RWPE1 (cell line): ENCODE data around the gene ATXN1.

Experiments
- CTCF ChIA-PET: fragments of 350-600 bp; sonication (Branson Sonifier 250); formaldehyde crosslinking; extraction: SDS; loops from one replicate; lab custom pipeline; 2021; lab: Yijun Ruan, JAX
- POLR2A ChIA-PET: fragments of 400-600 bp; formaldehyde crosslinking; extraction: SDS; loops from one replicate; lab custom pipeline; 2020; ENCODE audit warnings: antibody characterized with exemption; ENCODE audit not compliant: low non-redundant PET; lab: Yijun Ruan, JAX
- DNase-seq: peaks from one replicate; pipeline ENCODE4 v3.0.0; 2012; ENCODE audit warnings: low spot score
- H3K27ac ChIP-seq: fragments of 450-650 bp; 2 replicates; pipeline ENCODE4 v1.5.1; 2017
- TF ChIP-seq, protein P1 (sequence below): fragments of 450-650 bp; conservative IDR thresholded peaks from 2 replicates; pipeline ENCODE4 v1.5.1; 2017; ENCODE audit warnings: low read depth, mild to moderate bottlenecking

The ATXN1 gene

DNA sequence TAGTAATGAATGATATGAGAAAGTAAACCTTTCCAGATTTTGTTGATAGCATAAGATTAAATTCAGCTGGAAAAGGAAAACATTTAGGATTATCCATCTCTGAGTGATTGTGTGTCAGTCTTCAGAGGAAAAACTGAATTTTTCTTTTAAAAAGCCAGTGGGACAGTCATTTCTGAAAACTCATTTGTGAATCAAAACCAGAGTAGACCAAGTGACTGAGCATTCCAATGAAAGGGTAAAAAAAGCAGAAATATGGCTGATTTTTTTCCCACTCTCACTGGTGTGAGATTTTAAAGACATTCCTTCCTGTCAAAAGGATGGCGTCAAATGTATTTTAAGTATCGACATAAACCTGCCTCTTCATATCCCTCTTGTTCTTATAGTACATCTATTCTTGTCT is 308.9 kb downstream of the ATXN1 start:
- no peak overlapping the region for H3K27ac ChIP-seq
- no peak for DNase-seq
- CTCF ChIA-PET, result no interaction called here
- POLR2A ChIA-PET, result no interaction called here
- TF ChIP-seq, protein P1, sequence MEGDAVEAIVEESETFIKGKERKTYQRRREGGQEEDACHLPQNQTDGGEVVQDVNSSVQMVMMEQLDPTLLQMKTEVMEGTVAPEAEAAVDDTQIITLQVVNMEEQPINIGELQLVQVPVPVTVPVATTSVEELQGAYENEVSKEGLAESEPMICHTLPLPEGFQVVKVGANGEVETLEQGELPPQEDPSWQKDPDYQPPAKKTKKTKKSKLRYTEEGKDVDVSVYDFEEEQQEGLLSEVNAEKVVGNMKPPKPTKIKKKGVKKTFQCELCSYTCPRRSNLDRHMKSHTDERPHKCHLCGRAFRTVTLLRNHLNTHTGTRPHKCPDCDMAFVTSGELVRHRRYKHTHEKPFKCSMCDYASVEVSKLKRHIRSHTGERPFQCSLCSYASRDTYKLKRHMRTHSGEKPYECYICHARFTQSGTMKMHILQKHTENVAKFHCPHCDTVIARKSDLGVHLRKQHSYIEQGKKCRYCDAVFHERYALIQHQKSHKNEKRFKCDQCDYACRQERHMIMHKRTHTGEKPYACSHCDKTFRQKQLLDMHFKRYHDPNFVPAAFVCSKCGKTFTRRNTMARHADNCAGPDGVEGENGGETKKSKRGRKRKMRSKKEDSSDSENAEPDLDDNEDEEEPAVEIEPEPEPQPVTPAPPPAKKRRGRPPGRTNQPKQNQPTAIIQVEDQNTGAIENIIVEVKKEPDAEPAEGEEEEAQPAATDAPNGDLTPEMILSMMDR, result no peak

DNA sequence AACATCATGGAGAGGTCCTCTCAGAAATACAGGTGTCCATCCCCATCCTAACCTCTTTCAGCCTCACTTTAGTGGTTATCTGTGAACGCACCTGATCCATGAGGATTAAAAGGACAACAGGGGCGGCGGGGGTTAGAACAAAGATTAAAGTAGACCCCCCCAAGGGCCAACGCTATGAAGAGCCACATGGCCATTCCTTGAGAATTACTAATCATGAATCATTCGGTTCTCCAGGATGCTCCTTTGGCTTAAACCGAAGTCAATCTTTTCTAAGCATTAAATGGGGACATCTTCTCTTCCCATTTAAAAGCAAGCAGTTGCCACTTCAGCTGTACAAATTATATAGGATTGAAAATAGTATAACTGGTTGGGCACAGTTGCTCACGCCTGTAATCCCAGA is 310.4 kb downstream of the ATXN1 start:
- H3K27ac ChIP-seq, result no peak overlapping the region
- ChIA-PET POLR2A (no interaction called here), CTCF (no interaction called here)
- no peak for DNase-seq
- TF ChIP-seq, protein P1, result no peak

DNA sequence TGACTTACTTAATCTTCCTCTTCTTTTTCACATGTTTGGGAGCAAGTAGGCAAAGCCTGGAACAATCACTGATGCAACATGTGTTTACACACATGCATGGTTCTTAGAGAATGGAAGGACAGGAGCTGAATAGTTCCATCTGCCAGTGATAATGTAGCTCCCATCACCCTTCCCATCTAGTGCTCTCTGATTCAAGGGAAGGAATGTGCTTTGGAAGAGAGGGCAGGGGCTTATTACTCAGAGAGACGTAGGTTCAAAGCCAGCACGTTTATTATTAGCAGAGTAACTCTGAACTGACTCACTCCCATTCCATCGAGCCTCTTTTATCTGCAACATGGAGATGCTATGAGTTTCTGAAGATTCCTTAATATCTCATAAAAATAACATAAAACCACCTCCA is 311.0 kb downstream of the ATXN1 start:
- ChIA-PET CTCF (no interaction called here), POLR2A (no interaction called here)
- DNase-seq, result no peak
- H3K27ac ChIP-seq, result no peak overlapping the region
- TF ChIP-seq, protein P1, result no peak

- ChIA-PET CTCF (interaction anchor here (0.7 kb wide), 1 partner anchor 530 kb away, joined by 3 read pairs; no protein-coding TSS in a partner anchor), POLR2A (interaction anchor here (0.5 kb wide), 1 partner anchor 50 kb away, joined by 4 read pairs; no protein-coding TSS in a partner anchor)
- DNase-seq, result no peak
- H3K27ac ChIP-seq, result no peak overlapping the region
- TF ChIP-seq, protein P1, result no peak
Observed at GRCh38 chr6:16446273-16446672, 315.0 kb downstream of the ATXN1 start.

- TF ChIP-seq, protein P1, result no peak
- CTCF ChIA-PET, result no interaction called here
Observed at GRCh38 chr6:16442031-16442430, 319.2 kb downstream of the ATXN1 start.

DNA sequence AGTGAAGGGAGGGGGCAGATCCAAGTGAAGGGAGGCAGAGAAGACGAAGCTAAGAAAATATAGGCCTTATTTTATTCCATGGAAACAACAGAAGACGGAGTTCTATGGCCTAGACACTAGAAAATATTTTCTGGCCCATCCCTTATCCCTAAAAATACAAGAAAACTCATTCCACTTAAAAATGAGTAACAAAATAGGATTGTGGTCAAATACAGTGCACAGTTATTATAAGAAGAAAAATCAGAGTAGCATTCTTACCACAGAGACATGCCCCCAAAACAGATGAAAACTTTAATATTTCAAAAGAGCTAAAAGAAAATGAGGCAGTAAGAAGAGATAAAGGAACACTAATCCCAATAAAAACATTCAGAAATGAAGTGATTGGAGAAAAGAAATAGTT is 320.0 kb downstream of the ATXN1 start:
- TF ChIP-seq, protein P1, result no peak
- DNase-seq, result no peak
- ChIA-PET POLR2A (no interaction called here), CTCF (no interaction called here)
- no peak overlapping the region for H3K27ac ChIP-seq

More at GRCh38 chr6:16442031-16442430, 319.2 kb downstream of the ATXN1 start:
- POLR2A ChIA-PET, result no interaction called here
- no peak for DNase-seq
- no peak overlapping the region for H3K27ac ChIP-seq
